Kidney (tissue), 14 donors: ENCODE measurements around the gene SEBOX. TPM values are rescaled to one million over a fixed set of nuclear protein-coding genes. Genes with fewer than 3 reads are reported as not detected.

ENCODE experiments used
- DNase-seq, 5 donors: peaks; one replicate each; pipeline ENCODE4 v3.0.0-alpha.2; 2013 to 2020
- FAIRE-seq: peaks from 2 replicates; lab custom pipeline; 2012; peaks lifted over from hg19 to GRCh38; lab: Jason Lieb, UNC
- H3K27ac ChIP-seq, 2 donors: one replicate each; pipeline ENCODE4 v1.7.0; 2013; ENCODE audit warnings: low read depth in 2 of 2, low read length in 2 of 2, inconsistent platforms in 1 of 2
- H3K27me3 ChIP-seq: one replicate; pipeline ENCODE4 v1.7.1; 2013; ENCODE audit warnings: low read length, inconsistent platforms; ENCODE audit not compliant: control insufficient read depth, insufficient read depth
- H3K36me3 ChIP-seq, 3 donors: one replicate each; pipeline versions ENCODE4 v1.7.0 to v1.7.1; 2013; ENCODE audit warnings: low read length in 3 of 3, control low read depth in 1 of 3, inconsistent platforms in 1 of 3; ENCODE audit not compliant: insufficient read depth in 3 of 3, control insufficient read depth in 2 of 3
- H3K4me1 ChIP-seq, 3 donors: one replicate each; pipeline versions ENCODE4 v1.7.0 to v1.7.1; 2013; ENCODE audit warnings: low read length in 3 of 3, inconsistent platforms in 1 of 3, low read depth in 1 of 3; ENCODE audit not compliant: control insufficient read depth in 2 of 3, insufficient read depth in 2 of 3
- H3K4me3 ChIP-seq, 3 donors: one replicate each; pipeline versions ENCODE4 v1.7.0 to v1.8.1; 2013; ENCODE audit warnings: low read length in 3 of 3, control low read depth in 1 of 3, inconsistent platforms in 1 of 3
- H3K9ac ChIP-seq, 3 donors: one replicate each; pipeline versions ENCODE4 v1.7.0 to v1.7.1; 2013; ENCODE audit warnings: low read length in 3 of 3, control low read depth in 1 of 3, inconsistent platforms in 1 of 3
- H3K9me3 ChIP-seq, 3 donors: one replicate each; pipeline versions ENCODE4 v1.7.0 to v1.7.1; 2013; ENCODE audit warnings: low read length in 3 of 3, control low read depth in 1 of 3, inconsistent platforms in 1 of 3; ENCODE audit not compliant: control insufficient read depth in 2 of 3, insufficient read depth in 1 of 3
- CTCF ChIP-seq: IDR thresholded peaks from 3 replicates; pipeline ENCODE4 v1.5.1; 2012; ENCODE audit warnings: mild to moderate bottlenecking, moderate library complexity, borderline replicate concordance; ENCODE audit not compliant: insufficient read depth; ENCODE audit errors: extremely low read depth
- intact Hi-C: fragments of 100-400 bp; cut with DNase I; formaldehyde crosslinking; loops from one replicate; pipeline ENCODE4 v1.11.1; 2022
- polyA plus RNA-seq: library from polyadenylated mRNA; stranded (reverse); fragments of 350-450 nt; fragmentation: Illumina TruSeq; extraction: RNeasy Lipid Tissue Mini Kit (QIAGEN cat#74804); gene quantifications from one replicate; pipeline ENCODE4 v1.2.3, GENCODE V29; 2014; ENCODE audit warnings: low read depth, low replicate concordance; ENCODE audit not compliant: insufficient read depth
- total RNA-seq: library from RNA; stranded (reverse); fragmentation: NEBNext Ultra II Directional; extraction: Animal tissue kit (Norgen Biotek cat#: 25700); gene quantifications from one replicate; pipeline ENCODE4 v1.2.1, GENCODE V29; 2021
- donor health status: control.
- donor health status: control.
- donor health status: control.
- donor health status: control.
- donor health status: control.
- donor health status: DM: yes; HTN: yes; CAD: no.
- donor health status: Normal renal cell carcinoma (clear cell type).

SEBOX gene
- total and polyA plus RNA-seq, 2 donors from 2014 or later = not detected

GRCh38 chr17:28318759-28319597, 46.0 kb downstream of the SEBOX start, which contains the start of gene TMEM97:
Gene TMEM97 (plus strand): TSS chr17:28319200. CDS start chr17:28319240, 40 bp downstream.
- intact Hi-C loops = no loop called here
- FAIRE-seq = peak; percentile 60
- TF ChIP-seq CTCF = no peak
- Histone ChIP-seq H3K9me3 (no peaks in the 10 kb centered on the region), H3K4me1 (peaks cover 0 to 12% (median 3%) of the 10 kb centered on the region in 3 donors), H3K4me3 (peak within 1 kb of the TSS; percentile 58 to 71 (median 60)), H3K36me3 (no peaks in the 10 kb centered on the region), H3K27ac (no peak within 1 kb of the TSS), H3K27me3 (no peaks in the 10 kb centered on the region), H3K9ac (peak within 1 kb of the TSS; percentile 11 to 59 (median 38))
- DNase-seq = peak; percentile 97 to 99 (median 98)

- peak overlapping the region; percentile 58 to 71 (median 60) for H3K4me3 ChIP-seq
- no peak for FAIRE-seq
- no peak overlapping the region for H3K27ac ChIP-seq
- H3K9me3 ChIP-seq = no peaks in the 10 kb centered on the region
- no peaks in the 10 kb centered on the region for H3K27me3 ChIP-seq
- intact Hi-C loops = no loop called here
- peak in 4 of 5 donors; percentile 30 to 74 (median 42) for DNase-seq
- no peak for TF ChIP-seq CTCF
- H3K36me3 ChIP-seq = no peaks in the 10 kb centered on the region
- peaks cover 0 to 12% (median 3%) of the 10 kb centered on the region in 3 donors for H3K4me1 ChIP-seq
- peak overlapping the region in 1 of 3 donors; percentile 35 for H3K9ac ChIP-seq
Observed at GRCh38 chr17:28317966-28318758, 46.8 kb downstream of the SEBOX start.

GRCh38 chr17:28317099-28317965, 47.7 kb downstream of the SEBOX start:
- H3K4me3 ChIP-seq = no peak overlapping the region

More at GRCh38 chr17:28317099-28317965, 47.7 kb downstream of the SEBOX start:
- no peaks in the 10 kb centered on the region for H3K27me3 ChIP-seq
- DNase-seq (no peak), FAIRE-seq (no peak)
- peaks cover 0 to 12% (median 3%) of the 10 kb centered on the region in 3 donors for H3K4me1 ChIP-seq
- TF ChIP-seq CTCF = no peak
- H3K9ac ChIP-seq = no peak overlapping the region
- no peak overlapping the region for H3K27ac ChIP-seq
- intact Hi-C loops = no loop called here
- no peaks in the 10 kb centered on the region for H3K36me3 ChIP-seq
- no peaks in the 10 kb centered on the region for H3K9me3 ChIP-seq
